Neural progenitor cell (in vitro differentiated cells): ENCODE measurements around the gene STARD7. TPM values are rescaled to one million over a fixed set of nuclear protein-coding genes. Genes with fewer than 3 reads are reported as not detected.

Source experiments
- DNase-seq: peaks from one replicate; pipeline ENCODE4 v3.0.0-alpha.2; 2016; ENCODE audit warnings: low spot score
- H2AFZ ChIP-seq: fragments of 200-600 bp; sonication (generic); replicated peaks from 2 replicates; pipeline ENCODE4 v1.6.1; 2016; ENCODE audit warnings: antibody characterized with exemption
- H3F3A ChIP-seq: fragments of 200-600 bp; sonication (generic); 2 replicates; pipeline ENCODE4 v1.6.1; 2016; ENCODE audit warnings: antibody characterized with exemption, low read depth
- H3K27ac ChIP-seq: fragments of 200-600 bp; sonication (generic); 2 replicates; pipeline ENCODE4 v1.5.1; 2016; ENCODE audit warnings: mild to moderate bottlenecking
- H3K27me3 ChIP-seq: fragments of 200-600 bp; sonication (generic); 2 replicates; pipeline ENCODE4 v1.6.1; 2016; ENCODE audit warnings: mild to moderate bottlenecking, moderate library complexity
- H3K36me3 ChIP-seq: fragments of 200-600 bp; sonication (generic); 2 replicates; pipeline ENCODE4 v1.5.1; 2016
- H3K4me1 ChIP-seq: fragments of 200-600 bp; sonication (generic); 2 replicates; pipeline ENCODE4 v1.6.1; 2016; ENCODE audit warnings: mixed run types
- H3K4me2 ChIP-seq: fragments of 200-600 bp; sonication (generic); 2 replicates; pipeline ENCODE4 v1.6.1; 2016
- H3K4me3 ChIP-seq: fragments of 200-600 bp; sonication (generic); 2 replicates; pipeline ENCODE4 v1.5.1; 2016
- H3K79me2 ChIP-seq: fragments of 200-600 bp; sonication (generic); 2 replicates; pipeline ENCODE4 v1.6.1; 2016; ENCODE audit warnings: low read depth
- H3K9ac ChIP-seq: fragments of 200-600 bp; sonication (generic); 2 replicates; pipeline ENCODE4 v1.6.1; 2016
- H3K9me3 ChIP-seq: fragments of 200-600 bp; sonication (generic); 2 replicates; pipeline ENCODE4 v1.5.1; 2016; ENCODE audit warnings: low read depth
- H4K20me1 ChIP-seq: fragments of 200-600 bp; sonication (generic); 2 replicates; pipeline ENCODE4 v1.6.1; 2016; ENCODE audit warnings: low read depth
- H3K27ac Mint-ChIP-seq: 3 replicates; pipeline ENCODE4 v1.8.0; 2021; ENCODE audit warnings: mixed read lengths
- H3K27me3 Mint-ChIP-seq: 2 replicates; pipeline ENCODE4 v1.8.0; 2022; ENCODE audit warnings: low read depth, mild to moderate bottlenecking, inconsistent platforms, moderate library complexity, mixed read lengths; ENCODE audit not compliant: insufficient read depth
- H3K36me3 Mint-ChIP-seq: 3 replicates; pipeline ENCODE4 v1.8.0; 2021; ENCODE audit warnings: mixed read lengths
- H3K4me1 Mint-ChIP-seq: 3 replicates; pipeline ENCODE4 v1.8.0; 2021; ENCODE audit warnings: mixed read lengths
- H3K4me3 Mint-ChIP-seq: 3 replicates; pipeline ENCODE4 v1.8.0; 2021; ENCODE audit warnings: mild to moderate bottlenecking, moderate library complexity, mixed read lengths
- H3K9me3 Mint-ChIP-seq: 3 replicates; pipeline ENCODE4 v1.8.0; 2020; ENCODE audit warnings: mixed read lengths
- CTCF ChIP-seq: fragments of 200-600 bp; sonication (generic); IDR thresholded peaks from 2 replicates; pipeline ENCODE4 v1.5.1; 2017; ENCODE audit warnings: antibody characterized with exemption, mild to moderate bottlenecking
- EZH2 ChIP-seq: fragments of 200-600 bp; sonication (generic); IDR thresholded peaks from 2 replicates; pipeline ENCODE4 v1.6.1; 2017; ENCODE audit warnings: antibody characterized with exemption, mild to moderate bottlenecking, moderate library complexity
- EZH2phosphoT487 ChIP-seq: fragments of 200-600 bp; sonication (generic); IDR thresholded peaks from 2 replicates; pipeline ENCODE4 v1.6.1; 2017; ENCODE audit warnings: antibody characterized with exemption
- total RNA-seq: library from RNA; depleted of rRNA; stranded (reverse); fragments of >200 nt; gene quantifications from 2 replicates; pipeline ENCODE4 v1.2.3, GENCODE V29; 2015; ENCODE audit warnings: low replicate concordance

STARD7 gene
- total RNA-seq, 1 donor from 2014 or later: 179 TPM

GRCh38 chr2:96248624-96249023 is 40.0 kb upstream of the STARD7 start:
- Mint-ChIP-seq H3K9me3 (no peaks in the 10 kb centered on the region), H3K4me3 (no peak overlapping the region), H3K27me3 (peaks cover 2% of the 10 kb centered on the region), H3K36me3 (peaks cover 5% of the 10 kb centered on the region), H3K27ac (no peak overlapping the region), H3K4me1 (peaks cover 10% of the 10 kb centered on the region)
- no peaks in the 10 kb centered on the region for H4K20me1 ChIP-seq
- peaks cover 2% of the 10 kb centered on the region for H3F3A ChIP-seq
- H3K27ac ChIP-seq: no peak overlapping the region
- no peaks in the 10 kb centered on the region for H3K36me3 ChIP-seq
- no peak overlapping the region for H3K9ac ChIP-seq
- no peak for DNase-seq
- H3K9me3 ChIP-seq: no peaks in the 10 kb centered on the region
- H3K27me3 ChIP-seq: no peaks in the 10 kb centered on the region
- H3K4me1 ChIP-seq: no peaks in the 10 kb centered on the region
- H3K4me2 ChIP-seq: no peak overlapping the region
- no peak overlapping the region for H2AFZ ChIP-seq
- no peak overlapping the region for H3K4me3 ChIP-seq
- no peak for TF ChIP-seq EZH2
- no peaks in the 10 kb centered on the region for H3K79me2 ChIP-seq

- H3K4me3 Mint-ChIP-seq: no peak overlapping the region
- peaks cover 2% of the 10 kb centered on the region for H3F3A ChIP-seq
- no peak overlapping the region for H3K27ac Mint-ChIP-seq
- no peaks in the 10 kb centered on the region for H3K9me3 ChIP-seq
- no peak overlapping the region for H3K4me3 ChIP-seq
- H3K36me3 Mint-ChIP-seq: peaks cover 2% of the 10 kb centered on the region
- no peak overlapping the region for H3K27ac ChIP-seq
- no peak overlapping the region for H2AFZ ChIP-seq
- no peaks in the 10 kb centered on the region for H3K9me3 Mint-ChIP-seq
- H3K79me2 ChIP-seq: no peaks in the 10 kb centered on the region
- DNase-seq: no peak
- H3K27me3 Mint-ChIP-seq: peaks cover 2% of the 10 kb centered on the region
- H3K4me2 ChIP-seq: no peak overlapping the region
- H3K36me3 ChIP-seq: no peaks in the 10 kb centered on the region
- no peaks in the 10 kb centered on the region for H3K4me1 ChIP-seq
- no peak overlapping the region for H3K9ac ChIP-seq
- TF ChIP-seq CTCF (no peak), EZH2phosphoT487 (no peak), EZH2 (no peak)
- peaks cover 10% of the 10 kb centered on the region for H3K4me1 Mint-ChIP-seq
- H3K27me3 ChIP-seq: no peaks in the 10 kb centered on the region
- H4K20me1 ChIP-seq: no peaks in the 10 kb centered on the region
Measured at GRCh38 chr2:96247896-96248295, 39.3 kb upstream of the STARD7 start.

GRCh38 chr2:96247009-96247408 is 38.4 kb upstream of the STARD7 start:
- TF ChIP-seq EZH2phosphoT487: no peak
- TF ChIP-seq EZH2: no peak
- TF ChIP-seq CTCF: no peak
- Mint-ChIP-seq H3K9me3 (no peaks in the 10 kb centered on the region), H3K4me3 (no peak overlapping the region), H3K4me1 (peaks cover 6% of the 10 kb centered on the region), H3K27me3 (no peaks in the 10 kb centered on the region), H3K27ac (no peak overlapping the region), H3K36me3 (no peaks in the 10 kb centered on the region)
- H3K9ac ChIP-seq: no peak overlapping the region
- H4K20me1 ChIP-seq: no peaks in the 10 kb centered on the region
- H3K4me2 ChIP-seq: no peak overlapping the region
- H3K36me3 ChIP-seq: no peaks in the 10 kb centered on the region
- H2AFZ ChIP-seq: no peak overlapping the region
- H3K4me3 ChIP-seq: no peak overlapping the region
- no peak for DNase-seq
- no peaks in the 10 kb centered on the region for H3K79me2 ChIP-seq
- H3K4me1 ChIP-seq: no peaks in the 10 kb centered on the region
- H3K27ac ChIP-seq: no peak overlapping the region
- no peaks in the 10 kb centered on the region for H3K27me3 ChIP-seq
- H3F3A ChIP-seq: peaks cover under 1% of the 10 kb centered on the region
- no peaks in the 10 kb centered on the region for H3K9me3 ChIP-seq

GRCh38 chr2:96245609-96246390 is 37.2 kb upstream of the STARD7 start:
- no peaks in the 10 kb centered on the region for H3K36me3 ChIP-seq
- H3K27me3 Mint-ChIP-seq: no peaks in the 10 kb centered on the region
- H3K9me3 ChIP-seq: no peaks in the 10 kb centered on the region
- H2AFZ ChIP-seq: no peak overlapping the region
- no peak for TF ChIP-seq EZH2phosphoT487
- no peak for TF ChIP-seq CTCF
- TF ChIP-seq EZH2: no peak
- no peak overlapping the region for H3K9ac ChIP-seq
- no peak overlapping the region for H3K4me2 ChIP-seq
- DNase-seq: no peak
- no peaks in the 10 kb centered on the region for H3K36me3 Mint-ChIP-seq
- H3F3A ChIP-seq: no peaks in the 10 kb centered on the region
- no peak overlapping the region for H3K4me3 ChIP-seq
- no peak overlapping the region for H3K4me3 Mint-ChIP-seq
- no peaks in the 10 kb centered on the region for H3K4me1 ChIP-seq
- H3K27ac Mint-ChIP-seq: no peak overlapping the region
- H4K20me1 ChIP-seq: no peaks in the 10 kb centered on the region
- H3K27me3 ChIP-seq: no peaks in the 10 kb centered on the region
- H3K27ac ChIP-seq: no peak overlapping the region
- no peaks in the 10 kb centered on the region for H3K79me2 ChIP-seq
- H3K9me3 Mint-ChIP-seq: no peaks in the 10 kb centered on the region
- H3K4me1 Mint-ChIP-seq: no peaks in the 10 kb centered on the region
